Subcutaneous abdominal adipose tissue (tissue), 5 donors: ENCODE results near the gene NIBAN1.
"Not testable (repeated sequence)": the region's sequence is repeated elsewhere in the genome, so short reads cannot be mapped to it uniquely, and the experiment has no call there.

Experiments
- H3K27ac ChIP-seq: one replicate; pipeline ENCODE4 v1.7.0; 2013; ENCODE audit warnings: low read depth, mild to moderate bottlenecking, inconsistent platforms, low read length, moderate library complexity
- H3K27me3 ChIP-seq, 5 donors: one replicate each; pipeline ENCODE4 v1.7.0; 2013; ENCODE audit warnings: low read length in 5 of 5, inconsistent platforms in 1 of 5; ENCODE audit not compliant: control insufficient read depth in 5 of 5, insufficient read depth in 4 of 5
- H3K36me3 ChIP-seq, 5 donors: one replicate each; pipeline ENCODE4 v1.7.0; 2013; ENCODE audit warnings: low read length in 5 of 5; ENCODE audit not compliant: control insufficient read depth in 5 of 5, insufficient read depth in 5 of 5
- H3K4me1 ChIP-seq, 5 donors: one replicate each; pipeline ENCODE4 v1.7.0; 2013; ENCODE audit warnings: low read length in 5 of 5, mild to moderate bottlenecking in 3 of 5, moderate library complexity in 1 of 5; ENCODE audit not compliant: control insufficient read depth in 5 of 5, insufficient read depth in 5 of 5
- H3K4me3 ChIP-seq, 5 donors: one replicate each; pipeline ENCODE4 v1.7.0; 2013; ENCODE audit warnings: low read length in 5 of 5, low read depth in 1 of 5
- H3K9ac ChIP-seq, 5 donors: one replicate each; pipeline ENCODE4 v1.7.0; 2013; ENCODE audit warnings: low read length in 5 of 5, mild to moderate bottlenecking in 4 of 5, moderate library complexity in 3 of 5
- H3K9me3 ChIP-seq, 5 donors: one replicate each; pipeline ENCODE4 v1.7.0; 2013; ENCODE audit warnings: low read length in 5 of 5; ENCODE audit not compliant: control insufficient read depth in 5 of 5
- donor health status: healthy.
- donor health status: healthy.
- donor health status: healthy.
- donor health status: healthy.
- donor health status: healthy.

NIBAN1 gene

DNA sequence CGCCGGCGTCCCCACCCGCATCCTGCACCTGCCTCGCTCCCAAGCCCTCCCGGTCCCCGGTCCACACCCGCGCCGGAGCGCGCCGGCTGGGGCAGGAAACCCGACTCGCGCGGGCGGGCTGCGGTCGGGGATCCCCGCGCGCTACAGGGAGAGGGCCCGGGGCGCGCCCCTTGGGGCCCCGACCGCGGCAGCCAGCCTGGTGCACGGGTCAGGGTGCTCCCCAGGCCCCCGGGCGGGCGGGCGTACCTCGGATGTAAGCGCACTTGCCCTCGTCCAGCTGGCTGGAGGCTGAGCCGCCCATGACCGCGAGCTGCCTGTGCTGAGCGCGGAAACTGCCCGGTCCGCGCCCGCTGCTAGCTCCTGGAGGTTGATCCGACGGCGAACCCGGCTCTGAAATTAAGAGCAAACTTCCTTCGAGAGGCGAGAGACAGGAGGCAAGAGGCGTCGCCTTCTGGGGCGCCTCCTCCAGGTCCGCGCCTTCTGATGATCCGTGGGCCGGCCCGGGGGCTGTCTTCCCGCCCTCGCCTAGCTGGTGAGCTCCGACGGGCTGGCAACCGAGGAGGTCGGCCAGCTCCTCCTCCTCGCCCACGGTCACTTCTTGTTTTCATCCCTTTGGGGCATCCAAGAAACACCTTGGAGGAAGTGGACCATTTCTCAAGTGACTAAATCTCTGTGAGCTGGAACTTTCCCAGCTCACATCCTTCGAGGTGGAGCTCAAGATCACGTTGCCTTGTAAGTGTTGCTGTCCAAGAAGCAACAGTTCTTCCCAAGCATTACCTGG is at the start of gene NIBAN1:
Gene NIBAN1, minus strand, starts transcription at position 453 of the 781 bp plus-strand sequence. Its CDS starts 152 bp downstream, at position 301.
- H3K36me3 ChIP-seq, result no peaks in the 10 kb centered on the region
- peak within 1 kb of the TSS; percentile 46 for H3K27ac ChIP-seq
- H3K27me3 ChIP-seq, result peaks cover 0 to 4% (median 0%) of the 10 kb centered on the region in 5 donors
- peak within 1 kb of the TSS; percentile 28 to 77 (median 75) for H3K9ac ChIP-seq
- peak within 1 kb of the TSS; percentile 65 to 94 (median 84) for H3K4me3 ChIP-seq
- H3K4me1 ChIP-seq, result peaks cover 0 to 29% (median 22%) of the 10 kb centered on the region in 5 donors
- no peaks in the 10 kb centered on the region for H3K9me3 ChIP-seq

GRCh38 chr1:185017966-185018365 is 43.7 kb upstream of the NIBAN1 start:
- H3K4me1 ChIP-seq, result no peaks in the 10 kb centered on the region
- H3K27me3 ChIP-seq, result no peaks in the 10 kb centered on the region
- H3K4me3 ChIP-seq, result no peak overlapping the region
- no peaks in the 10 kb centered on the region for H3K9me3 ChIP-seq
- H3K9ac ChIP-seq, result no peak overlapping the region
- H3K36me3 ChIP-seq, result no peaks in the 10 kb centered on the region
- H3K27ac ChIP-seq, result no peak overlapping the region

- H3K9me3 ChIP-seq, result no peaks in the 10 kb centered on the region
- no peak overlapping the region for H3K9ac ChIP-seq
- no peaks in the 10 kb centered on the region for H3K27me3 ChIP-seq
- H3K4me1 ChIP-seq, result no peaks in the 10 kb centered on the region
- H3K36me3 ChIP-seq, result no peaks in the 10 kb centered on the region
- H3K4me3 ChIP-seq, result no peak overlapping the region
- H3K27ac ChIP-seq, result no peak overlapping the region
Measured at GRCh38 chr1:185017338-185017737, 43.0 kb upstream of the NIBAN1 start.

DNA sequence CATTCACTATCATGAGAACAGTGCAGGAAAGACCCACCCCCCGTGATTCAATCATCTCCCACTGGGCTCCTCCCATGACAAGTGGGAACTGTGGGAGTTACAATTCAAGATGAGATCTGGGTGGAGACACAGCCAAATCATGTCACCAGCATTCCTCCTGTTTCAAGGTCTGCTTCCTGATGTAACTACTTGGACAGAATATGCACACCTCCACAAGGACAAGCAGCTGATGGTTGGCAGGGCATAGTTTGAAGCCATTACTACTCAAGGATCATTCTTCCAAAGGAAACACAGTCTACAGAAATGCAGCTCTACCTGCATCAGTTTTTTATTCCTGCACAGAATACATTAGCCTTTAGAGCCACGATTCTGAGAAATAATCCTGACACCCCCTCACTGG is 42.6 kb upstream of the NIBAN1 start:
- no peak overlapping the region for H3K27ac ChIP-seq
- H3K36me3 ChIP-seq, result no peaks in the 10 kb centered on the region
- no peaks in the 10 kb centered on the region for H3K27me3 ChIP-seq
- no peaks in the 10 kb centered on the region for H3K9me3 ChIP-seq
- H3K9ac ChIP-seq, result no peak overlapping the region
- no peaks in the 10 kb centered on the region for H3K4me1 ChIP-seq
- H3K4me3 ChIP-seq, result no peak overlapping the region

GRCh38 chr1:185015631-185016030 is 41.3 kb upstream of the NIBAN1 start:
- Histone ChIP-seq H3K27ac (no peak overlapping the region), H3K36me3 (no peaks in the 10 kb centered on the region), H3K27me3 (no peaks in the 10 kb centered on the region), H3K9me3 (no peaks in the 10 kb centered on the region), H3K9ac (no peak overlapping the region), H3K4me3 (no peak overlapping the region), H3K4me1 (no peaks in the 10 kb centered on the region)

DNA sequence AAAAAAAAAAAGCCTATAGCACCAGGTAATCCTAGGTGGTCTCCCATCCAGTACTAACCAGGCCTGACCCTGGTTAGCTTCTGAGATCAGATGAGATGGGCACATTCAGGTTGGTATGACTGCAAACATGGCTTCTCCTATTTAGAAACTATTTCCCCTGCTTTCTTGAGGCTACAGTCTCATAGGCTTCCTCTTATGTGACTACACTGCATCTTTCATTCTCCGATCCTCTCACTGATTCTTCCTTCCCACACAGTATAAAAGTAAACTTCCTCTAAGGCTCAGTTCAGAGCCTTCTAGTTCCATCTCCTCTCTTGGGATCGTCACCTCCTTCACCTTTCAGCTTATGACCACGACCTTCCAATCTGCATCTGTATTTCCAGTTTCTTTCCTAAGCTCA is 40.6 kb upstream of the NIBAN1 start:
- Histone ChIP-seq H3K4me3 (no peak overlapping the region), H3K27me3 (no peaks in the 10 kb centered on the region), H3K27ac (no peak overlapping the region), H3K9ac (no peak overlapping the region), H3K36me3 (no peaks in the 10 kb centered on the region), H3K9me3 (no peaks in the 10 kb centered on the region), H3K4me1 (no peaks in the 10 kb centered on the region)

DNA sequence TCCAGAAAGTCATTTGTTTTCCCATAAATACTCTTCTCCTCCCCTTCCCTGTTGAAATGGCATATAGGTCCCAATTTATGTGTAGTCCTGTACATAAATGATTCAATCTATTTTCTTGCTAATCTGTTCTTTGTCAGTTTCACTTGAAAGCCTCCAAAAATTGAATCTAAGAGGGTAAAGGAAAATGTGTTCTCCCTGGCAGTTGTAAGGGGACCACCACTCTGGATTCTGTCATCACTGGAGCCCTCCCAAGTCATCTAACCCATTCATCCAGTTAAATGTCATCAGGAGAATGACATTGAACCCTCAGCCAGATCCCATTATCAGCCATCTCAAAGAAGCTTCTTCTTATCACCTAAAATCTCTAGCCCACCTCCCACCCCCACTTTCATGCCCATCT is 36.1 kb upstream of the NIBAN1 start:
- Histone ChIP-seq H3K4me3 (no peak overlapping the region), H3K27ac (no peak overlapping the region), H3K27me3 (no peaks in the 10 kb centered on the region), H3K9ac (no peak overlapping the region), H3K36me3 (no peaks in the 10 kb centered on the region), H3K4me1 (no peaks in the 10 kb centered on the region), H3K9me3 (peaks cover 0 to 3% (median 0%) of the 10 kb centered on the region in 5 donors)

DNA sequence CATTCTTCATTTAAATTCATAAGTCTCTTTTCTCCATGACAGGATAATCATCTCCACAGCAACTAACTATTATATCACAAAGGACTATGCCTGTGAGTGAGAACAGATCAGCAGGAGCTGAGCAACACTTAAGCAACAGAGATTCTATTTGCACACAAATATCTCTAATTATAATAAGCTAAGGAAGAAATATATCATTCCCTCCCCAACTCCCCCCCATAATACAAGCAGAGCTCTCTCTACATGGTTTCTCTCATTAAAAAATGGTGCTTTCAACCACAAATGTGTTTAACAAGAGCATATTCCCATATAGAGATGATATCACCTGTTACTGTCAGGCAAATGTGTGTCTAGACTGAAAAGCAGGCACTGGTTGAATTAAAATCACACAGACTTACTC is 34.5 kb upstream of the NIBAN1 start:
- H3K9me3 ChIP-seq, result peaks cover 0 to 3% (median 0%) of the 10 kb centered on the region in 5 donors
- H3K36me3 ChIP-seq, result no peaks in the 10 kb centered on the region
- no peak overlapping the region for H3K4me3 ChIP-seq
- no peak overlapping the region for H3K27ac ChIP-seq
- H3K27me3 ChIP-seq, result no peaks in the 10 kb centered on the region
- H3K9ac ChIP-seq, result no peak overlapping the region
- H3K4me1 ChIP-seq, result no peaks in the 10 kb centered on the region

DNA sequence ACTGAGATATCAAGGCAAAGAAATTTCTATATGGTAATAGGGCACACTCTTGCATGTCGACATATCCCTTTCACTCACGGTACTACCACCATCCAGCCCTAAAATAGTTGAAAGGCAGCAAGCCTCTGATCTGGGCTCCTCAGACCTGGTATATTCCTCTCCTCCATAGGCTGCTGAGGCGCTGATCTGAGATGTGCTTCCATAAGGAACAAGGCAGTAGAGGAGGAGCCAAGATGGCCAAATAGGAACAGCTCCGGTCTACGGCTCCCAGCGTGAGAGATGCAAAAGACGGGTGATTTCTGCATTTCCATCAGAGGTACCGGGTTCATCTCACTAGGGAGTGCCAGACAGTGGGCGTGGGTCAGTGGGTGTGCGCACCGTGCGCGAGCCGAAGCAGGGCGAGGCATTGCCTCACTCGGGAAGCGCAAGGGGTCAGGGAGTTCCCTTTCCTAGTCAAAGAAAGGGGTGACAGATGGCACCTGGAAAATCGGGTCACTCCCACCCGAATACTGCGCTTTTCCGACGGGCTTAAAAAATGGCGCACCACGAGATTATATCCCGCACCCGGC is 27.1 kb upstream of the NIBAN1 start:
- not testable (repeated sequence) for H3K9me3 ChIP-seq, H3K9ac ChIP-seq, H3K27me3 ChIP-seq, H3K4me1 ChIP-seq, H3K27ac ChIP-seq, H3K36me3 ChIP-seq, H3K4me3 ChIP-seq

- not testable (repeated sequence) for H3K27me3 ChIP-seq, H3K9ac ChIP-seq, H3K36me3 ChIP-seq, H3K4me3 ChIP-seq, H3K9me3 ChIP-seq, H3K4me1 ChIP-seq, H3K27ac ChIP-seq
Measured at GRCh38 chr1:184999974-185000373, 25.7 kb upstream of the NIBAN1 start.
